ENCODE measurements around the gene DPH2. TPM values are rescaled to one million over a fixed set of nuclear protein-coding genes. Genes with fewer than 3 reads are reported as not detected.

DPH2 gene
- total RNA-seq, 1 experiment from 2014 or later, result 41.2 TPM

- H3K36me3 Mint-ChIP-seq (ENCODE audit: insufficient read depth, unreplicated experiment), result peaks cover 18% of the 10 kb centered on the region
- no peak for DNase-seq
- no peak overlapping the region for H3K27ac Mint-ChIP-seq (ENCODE audit: unreplicated experiment)
- no TSS peak for BruUV-seq (replicated peaks)
- H3K4me1 Mint-ChIP-seq (ENCODE audit: low read depth, unreplicated experiment), result no peaks in the 10 kb centered on the region
- H3K4me3 Mint-ChIP-seq (ENCODE audit: low read depth, unreplicated experiment), result no peak overlapping the region
- intact Hi-C loops (cut with micrococcal nuclease; ENCODE audit: unreplicated experiment), result no loop called here
- CTCF ChIA-PET, result interaction anchor here (0.7 to 1.0 kb wide), 2 partner anchors 31 to 175 kb away, joined by 3 read pairs; partner anchors contain the start of gene DPH2
- no peak for TF ChIP-seq CTCF (IDR thresholded peaks at IDR 0.05; ENCODE audit: unreplicated experiment)
- no peaks in the 10 kb centered on the region for H3K9me3 Mint-ChIP-seq (ENCODE audit: low read depth, unreplicated experiment)
- H3K27me3 Mint-ChIP-seq (ENCODE audit: unreplicated experiment), result peaks cover 13% of the 10 kb centered on the region
Measured at GRCh38 chr1:43938892-43939587, 30.8 kb upstream of the DPH2 start.

- Mint-ChIP-seq H3K9me3 (ENCODE audit: low read depth, unreplicated experiment) (no peaks in the 10 kb centered on the region), H3K36me3 (ENCODE audit: insufficient read depth, unreplicated experiment) (peaks cover 23% of the 10 kb centered on the region), H3K4me1 (ENCODE audit: low read depth, unreplicated experiment) (peaks cover 9% of the 10 kb centered on the region), H3K4me3 (ENCODE audit: low read depth, unreplicated experiment) (no peak overlapping the region), H3K27ac (ENCODE audit: unreplicated experiment) (no peak overlapping the region), H3K27me3 (ENCODE audit: unreplicated experiment) (peaks cover 13% of the 10 kb centered on the region)
- CTCF ChIA-PET, result no interaction called here
- no peak for DNase-seq
- BruUV-seq (replicated peaks), result no TSS peak
- intact Hi-C loops (cut with micrococcal nuclease; ENCODE audit: unreplicated experiment), result no loop called here
- TF ChIP-seq CTCF (IDR thresholded peaks at IDR 0.05; ENCODE audit: unreplicated experiment), result no peak
Measured at GRCh38 chr1:43942411-43942810, 27.4 kb upstream of the DPH2 start.

GRCh38 chr1:43944860-43945259 lies 24.9 kb upstream of the DPH2 start:
- H3K4me1 Mint-ChIP-seq (ENCODE audit: low read depth, unreplicated experiment), result peaks cover 9% of the 10 kb centered on the region
- TSS peak; percentile 29 for BruUV-seq (replicated peaks)
- no peak for DNase-seq
- H3K27me3 Mint-ChIP-seq (ENCODE audit: unreplicated experiment), result peaks cover 5% of the 10 kb centered on the region
- intact Hi-C loops (cut with micrococcal nuclease; ENCODE audit: unreplicated experiment), result no loop called here
- CTCF ChIA-PET, result interaction anchor here (1.8 kb wide), 1 partner anchor 10 kb away, joined by 14 read pairs; the partner anchor contains the start of gene ARTN
- H3K36me3 Mint-ChIP-seq (ENCODE audit: insufficient read depth, unreplicated experiment), result peaks cover 24% of the 10 kb centered on the region
- no peak for TF ChIP-seq CTCF (IDR thresholded peaks at IDR 0.05; ENCODE audit: unreplicated experiment)
- no peaks in the 10 kb centered on the region for H3K9me3 Mint-ChIP-seq (ENCODE audit: low read depth, unreplicated experiment)
- no peak overlapping the region for H3K4me3 Mint-ChIP-seq (ENCODE audit: low read depth, unreplicated experiment)
- H3K27ac Mint-ChIP-seq (ENCODE audit: unreplicated experiment), result no peak overlapping the region

GRCh38 chr1:43945674-43946235 lies 24.1 kb upstream of the DPH2 start:
- BruUV-seq (replicated peaks), result TSS peak; percentile 57
- CTCF ChIA-PET, result interaction anchor here (0.8 to 1.8 kb wide), 4 partner anchors 9 to 182 kb away, joined by 3 to 14 read pairs (median 4); partner anchors contain the start of genes ARTN and DPH2
- Mint-ChIP-seq H3K4me3 (ENCODE audit: low read depth, unreplicated experiment) (peak overlapping the region; percentile 98), H3K27ac (ENCODE audit: unreplicated experiment) (peak overlapping the region; percentile 86), H3K27me3 (ENCODE audit: unreplicated experiment) (no peaks in the 10 kb centered on the region), H3K4me1 (ENCODE audit: low read depth, unreplicated experiment) (peaks cover 17% of the 10 kb centered on the region), H3K9me3 (ENCODE audit: low read depth, unreplicated experiment) (no peaks in the 10 kb centered on the region), H3K36me3 (ENCODE audit: insufficient read depth, unreplicated experiment) (peaks cover 20% of the 10 kb centered on the region)
- TF ChIP-seq CTCF (IDR thresholded peaks at IDR 0.05; ENCODE audit: unreplicated experiment), result no peak
- no peak for DNase-seq
- intact Hi-C loops (cut with micrococcal nuclease; ENCODE audit: unreplicated experiment), result no loop called here
